Gastroesophageal sphincter (tissue), 3 donors: Measurements from ENCODE around the gene DUSP3.

ENCODE experiments used
- CTCF ChIP-seq, 4 experiments: fragments of 200-600 bp in 2 of 4; fragments of 450-650 bp in 2 of 4; sonication (generic) in 1 of 4; IDR thresholded peaks; one replicate each; pipeline ENCODE4 v1.5.1; 2017 to 2019; ENCODE audit warnings: antibody characterized with exemption in 4 of 4, mild to moderate bottlenecking in 2 of 4, moderate library complexity in 2 of 4
- POLR2A ChIP-seq, 2 donors: fragments of 450-650 bp; IDR thresholded peaks; one replicate each; pipeline ENCODE4 v1.6.1; 2017; ENCODE audit warnings: antibody characterized with exemption in 2 of 2, mild to moderate bottlenecking in 2 of 2, moderate library complexity in 1 of 2

DNA sequence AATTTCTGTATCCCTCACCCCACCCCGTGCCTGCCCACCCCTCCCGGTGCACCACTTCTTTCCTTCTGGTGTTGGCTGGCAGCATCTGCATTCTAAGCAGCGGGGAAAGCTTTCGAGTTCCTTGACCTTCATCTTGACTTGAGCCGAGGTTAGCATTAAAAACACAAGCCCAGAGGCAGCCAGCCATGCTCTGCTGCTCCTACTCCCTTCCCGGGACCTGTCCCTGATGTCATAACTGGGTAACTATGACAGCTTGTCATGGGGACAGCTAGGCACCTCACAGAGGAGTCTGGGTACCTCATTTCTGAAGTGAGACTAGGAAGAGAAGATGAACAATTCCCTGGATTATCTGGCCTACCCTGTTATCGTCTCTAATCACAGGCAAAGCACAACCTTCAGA is 1.4 kb upstream of the DUSP3 start, which contains the start of gene CFAP97D1:
- TF ChIP-seq CTCF (IDR thresholded peaks at IDR 0.05) (no peak), POLR2A (IDR thresholded peaks at IDR 0.05) (no peak)
